ENCODE measurements around the gene STXBP1. TPM values are rescaled to one million over a fixed set of nuclear protein-coding genes. Genes with fewer than 3 reads are reported as not detected.

The STXBP1 gene
- total and polyA plus RNA-seq, 2 of the 8 experiments (the other 6 are each of a cell fraction or from before 2014, with no cell fraction given) = 11.5 to 60.9 TPM

GRCh38 chr9:127712371-127712770 is 100.3 kb downstream of the STXBP1 start:
- Histone ChIP-seq H3K56ac (replicated peaks; ENCODE audit: insufficient read length, low read depth, low read length) (no peak overlapping the region), H2BK12ac (ENCODE audit: low read depth, low read length) (peak overlapping the region; percentile 10; the same call in 1 of the 2 replicates), H3K4me3 (ENCODE audit: extremely low read depth in 1 of 4, insufficient read depth in 2 of 4, low read depth in 3 of 4, low read length in 4 of 4) (no peak overlapping the region), H3K18ac (ENCODE audit: extremely low read depth, low read length) (no peak overlapping the region), H3K4me1 (replicated peaks in 1 of 4; ENCODE audit: control insufficient read depth in 3 of 4, insufficient read depth in 4 of 4, low read length in 3 of 4) (peaks cover 0 to 28% (median 20%) of the 10 kb centered on the region in 4 experiments; a peak in 6 of 7 replicates), H4K5ac (ENCODE audit: insufficient read length, low read depth, low read length) (no peak overlapping the region), H3K36me3 (ENCODE audit: control insufficient read depth in 2 of 4, insufficient read depth in 4 of 4, low read length in 3 of 4) (no peaks in the 10 kb centered on the region), H3K79me2 (ENCODE audit: control insufficient read depth in 1 of 2, insufficient read depth in 2 of 2, low read length in 2 of 2) (no peaks in the 10 kb centered on the region), H2AFZ (ENCODE audit: low read length) (no peak overlapping the region), H4K91ac (replicated peaks; ENCODE audit: insufficient read length, low read length) (no peak overlapping the region), H3K27me3 (replicated peaks in 1 of 4; ENCODE audit: control insufficient read depth in 3 of 4, extremely low read depth in 1 of 4, insufficient read depth in 3 of 4, low read length in 3 of 4) (0 out of 7 replicates have a peak, but pooled peaks cover 0 to 2% (median 0%) of the 10 kb centered on the region in 4 experiments), H3K14ac (ENCODE audit: insufficient read length) (no peak overlapping the region), H2BK15ac (ENCODE audit: low read length) (no peak overlapping the region), H3K79me1 (ENCODE audit: low read depth, low read length) (no peaks in the 10 kb centered on the region; the same call in 1 of the 2 replicates), H3K23me2 (ENCODE audit: low read depth, low read length) (peaks cover 10% of the 10 kb centered on the region; the same call in 1 of the 2 replicates), H3K27ac (ENCODE audit: low read depth, low read length) (no peak overlapping the region), H2BK120ac (replicated peaks; ENCODE audit: low read depth, low read length) (no peak overlapping the region), H2BK20ac (ENCODE audit: low read length) (no peak overlapping the region), H3K4me2 (ENCODE audit: insufficient read depth in 1 of 2, low read depth in 2 of 2, low read length in 2 of 2) (peak overlapping the region; percentile 19 to 43; a peak in 1 of 4 replicates), H2BK5ac (ENCODE audit: low read depth, low read length) (peak overlapping the region; percentile 62), H2AK5ac (ENCODE audit: low read depth, low read length) (no peak overlapping the region; the same call in 1 of the 2 replicates), H3K9ac (replicated peaks in 1 of 4; ENCODE audit: extremely low read depth in 1 of 4, low read depth in 3 of 4, low read length in 3 of 4) (no peak overlapping the region), H4K20me1 (replicated peaks in 1 of 2; ENCODE audit: control insufficient read depth in 1 of 2, insufficient read depth in 2 of 2, low read length in 2 of 2) (peaks cover 0 to 3% of the 10 kb centered on the region in 2 experiments), H3K9me3 (ENCODE audit: insufficient read depth in 2 of 2, low read depth in 1 of 2, low read length in 1 of 2) (no peaks in the 10 kb centered on the region), H3K23ac (ENCODE audit: insufficient read length) (no peak overlapping the region), H3K4ac (replicated peaks; ENCODE audit: insufficient read length, low read depth, low read length) (no peak overlapping the region), H4K8ac (ENCODE audit: extremely low read depth, insufficient read depth, low read length) (no peak overlapping the region)
- FAIRE-seq (no peak), DNase-seq (ENCODE audit: low read depth in 1 of 2, low spot score in 2 of 2) (no peak)
- ChIA-PET POLR2A (ENCODE audit: partially characterized antibody) (interaction anchor here (0.7 to 2.6 kb wide), 8 partner anchors 9 to 261 kb away, joined by 3 to 7 read pairs (median 3); partner anchors contain the start of genes LRSAM1 and RPL12), CTCF (ENCODE audit: partially characterized antibody) (interaction anchor here (0.8 to 3.9 kb wide), 13 partner anchors 9 to 209 kb away, joined by 3 to 23 read pairs (median 4); partner anchors contain the start of gene TOR2A)
- peak in 1 of 2 experiments; percentile 97; a peak in 2 of 4 replicates for TF ChIP-seq HDAC2 (IDR thresholded peaks at IDR 0.05; ENCODE audit: borderline replicate concordance in 1 of 2, low read depth in 2 of 2, low read length in 2 of 2)
- no peak for TF ChIP-seq SRF (IDR thresholded peaks at IDR 0.05; ENCODE audit: low read depth, low read length)
- no peak for TF ChIP-seq EGR1 (IDR thresholded peaks at IDR 0.05; ENCODE audit: borderline replicate concordance, low read depth, low read length)
- TF ChIP-seq ASH2L (IDR thresholded peaks at IDR 0.05; ENCODE audit: low read length) = peak; percentile 22
- TF ChIP-seq TCF12 (IDR thresholded peaks at IDR 0.05; ENCODE audit: low read depth, low read length) = no peak
- TF ChIP-seq KDM1A (IDR thresholded peaks at IDR 0.05; ENCODE audit: borderline replicate concordance, low read length) = peak; percentile 99
- WGBS, 2 experiments (ENCODE audit: extremely low coverage in 1 of 2, insufficient coverage in 1 of 2, insufficient read length in 1 of 2, insufficient replicate concordance in 2 of 2, low coverage in 1 of 2, low lambda C conversion rate in 2 of 2, missing lambda C conversion rate in 1 of 2) = 78% methylated on average over 11 of the region's 11 CpGs; no CpG with 5 or more reads in 1 of the 2 experiments
